Non-pigmented ciliary epithelial cell (primary cell): ENCODE measurements around the gene RIOK1.

Experiments
- DNase-seq: peaks from one replicate; pipeline ENCODE4 v3.0.0-alpha.2; 2010; ENCODE audit warnings: low read depth

The RIOK1 gene

GRCh38 chr6:7409740-7410139 is 20.1 kb downstream of the RIOK1 start:
- no peak for DNase-seq

- no peak for DNase-seq
Measured at GRCh38 chr6:7410851-7411250, 21.2 kb downstream of the RIOK1 start.

- no peak for DNase-seq
Measured at GRCh38 chr6:7411328-7411727, 21.7 kb downstream of the RIOK1 start.

GRCh38 chr6:7413151-7413823 is 23.7 kb downstream of the RIOK1 start:
- DNase-seq, result no peak

- DNase-seq, result no peak
Measured at GRCh38 chr6:7414811-7415210, 25.2 kb downstream of the RIOK1 start.

GRCh38 chr6:7417684-7418083 is 28.1 kb downstream of the RIOK1 start:
- DNase-seq, result no peak

- no peak for DNase-seq
Measured at GRCh38 chr6:7418238-7418905, 28.8 kb downstream of the RIOK1 start.

GRCh38 chr6:7419065-7419464 is 29.5 kb downstream of the RIOK1 start:
- no peak for DNase-seq

- no peak for DNase-seq
Measured at GRCh38 chr6:7421066-7421465, 31.5 kb downstream of the RIOK1 start.

- no peak for DNase-seq
Measured at GRCh38 chr6:7424058-7424457, 34.5 kb downstream of the RIOK1 start.

- no peak for DNase-seq
Measured at GRCh38 chr6:7424967-7425807, 35.6 kb downstream of the RIOK1 start.

- no peak for DNase-seq
Measured at GRCh38 chr6:7425808-7426190, 36.2 kb downstream of the RIOK1 start.

GRCh38 chr6:7426447-7427169 is 37.0 kb downstream of the RIOK1 start:
- DNase-seq, result no peak

- no peak for DNase-seq
Measured at GRCh38 chr6:7431313-7431673, 41.7 kb downstream of the RIOK1 start.

GRCh38 chr6:7431674-7432390 is 42.2 kb downstream of the RIOK1 start:
- no peak for DNase-seq

GRCh38 chr6:7432391-7433120 is 42.9 kb downstream of the RIOK1 start:
- DNase-seq, result no peak

GRCh38 chr6:7433121-7433617 is 43.6 kb downstream of the RIOK1 start:
- DNase-seq, result no peak

GRCh38 chr6:7434672-7435071 is 45.1 kb downstream of the RIOK1 start:
- no peak for DNase-seq

- no peak for DNase-seq
Measured at GRCh38 chr6:7438011-7438410, 48.4 kb downstream of the RIOK1 start.

GRCh38 chr6:7439228-7439627 is 49.6 kb downstream of the RIOK1 start:
- DNase-seq, result no peak

GRCh38 chr6:7440476-7440875 is 50.9 kb downstream of the RIOK1 start:
- no peak for DNase-seq
